HG02973 (cell line): ENCODE results near the gene SLF2.
"Not testable (repeated sequence)": the region's sequence is repeated elsewhere in the genome, so short reads cannot be mapped to it uniquely, and the experiment has no call there.

Source experiments
- ATAC-seq: cut with Tn5 transposase; IDR thresholded peaks from one replicate; pipeline ENCODE4 v1.9.1; 2021; ENCODE audit warnings: moderate library complexity; ENCODE audit not compliant: unreplicated experiment

Gene SLF2

DNA sequence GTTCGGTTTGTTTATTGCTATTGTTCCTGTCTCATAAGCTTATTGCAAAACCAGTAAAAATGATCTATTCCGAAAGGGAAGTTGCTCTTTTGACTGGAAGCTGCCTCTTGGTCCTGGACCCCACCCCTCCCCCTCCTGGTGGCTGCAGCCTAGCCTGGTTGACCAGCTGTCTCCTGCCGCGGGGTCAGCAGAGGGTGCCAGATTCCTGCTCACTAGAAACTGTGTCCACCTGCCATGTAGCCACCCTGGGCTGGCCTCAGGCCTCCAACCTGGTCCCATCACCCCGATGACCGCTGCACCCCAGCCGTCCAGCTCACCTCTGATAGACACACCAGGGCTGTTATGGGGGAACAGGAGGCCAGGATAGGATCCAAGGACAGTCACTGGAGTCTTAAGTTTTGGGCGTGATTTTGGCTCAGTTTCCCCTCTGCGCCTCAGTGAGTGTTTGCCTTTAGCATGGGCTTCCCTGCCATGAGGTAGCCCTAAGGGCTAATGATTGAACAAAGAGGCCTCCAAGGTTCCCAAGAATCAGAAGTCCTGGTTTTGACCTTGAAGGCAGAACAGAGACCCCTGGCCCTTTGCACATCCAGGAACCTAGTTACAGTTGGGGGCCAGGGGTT lies 32.9 kb upstream of the SLF2 start:
- ATAC-seq: no peak

DNA sequence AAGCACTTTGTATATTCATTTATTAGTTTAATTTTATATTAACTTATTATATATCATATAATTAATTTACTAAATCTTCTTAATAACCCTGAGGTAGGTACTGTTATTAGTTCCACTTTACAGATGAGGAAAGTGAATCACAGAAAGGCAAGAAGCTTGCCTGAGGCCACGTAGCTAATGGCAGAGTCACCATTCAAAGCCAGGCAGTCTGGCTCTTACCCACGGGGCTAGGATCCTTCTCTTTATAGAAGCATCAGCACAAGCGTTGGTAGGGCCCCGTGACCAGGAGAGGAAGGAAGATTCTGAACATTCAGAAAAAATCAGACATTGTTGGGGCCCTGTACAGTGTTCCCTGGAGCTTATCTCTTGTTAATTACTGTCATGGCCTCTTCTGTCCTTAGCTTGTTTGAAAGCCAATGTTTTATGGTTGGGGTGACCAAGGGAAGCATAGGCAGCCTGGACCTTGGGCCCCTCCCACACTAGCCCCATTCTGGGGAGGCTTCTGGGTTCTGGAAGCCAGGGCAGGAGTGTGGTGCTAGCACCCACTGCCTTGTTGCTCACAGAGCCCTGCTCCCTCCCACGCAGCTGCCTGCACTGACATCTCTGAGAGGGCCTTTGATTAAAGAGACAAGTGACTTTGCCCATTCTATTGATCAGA lies 31.1 kb upstream of the SLF2 start:
- ATAC-seq: no peak

GRCh38 chr10:100882252-100882651 lies 30.5 kb upstream of the SLF2 start:
- ATAC-seq: no peak

GRCh38 chr10:100882671-100883311 lies 30.0 kb upstream of the SLF2 start:
- no peak for ATAC-seq

DNA sequence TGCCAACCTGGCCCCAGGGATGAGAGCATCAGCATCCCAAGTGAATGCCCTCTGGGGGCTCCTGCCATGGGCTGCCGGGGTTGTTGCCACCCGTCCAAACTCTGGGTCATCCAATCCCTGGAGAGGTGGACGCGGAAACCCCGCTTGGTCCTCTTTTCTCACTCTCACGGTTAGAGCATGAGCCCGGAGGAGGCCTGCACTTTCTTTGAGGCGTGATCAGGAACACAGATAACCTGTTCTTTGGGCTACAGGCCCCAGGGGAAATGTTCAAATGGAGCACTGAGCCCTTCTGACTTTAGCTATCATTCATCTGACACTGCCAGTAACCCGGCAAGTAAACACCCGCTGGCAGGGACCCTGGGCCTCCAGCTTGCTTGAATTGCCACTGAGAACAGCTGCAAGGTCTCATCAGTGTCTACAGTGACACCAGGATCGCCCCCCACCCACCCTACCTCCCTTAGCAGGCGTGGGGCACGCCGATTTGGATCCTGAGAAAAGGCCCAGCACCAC lies 29.4 kb upstream of the SLF2 start:
- no peak for ATAC-seq

- ATAC-seq: not testable (repeated sequence)
Measured at GRCh38 chr10:100885611-100886010, 27.2 kb upstream of the SLF2 start.

- no peak for ATAC-seq
Measured at GRCh38 chr10:100886091-100886490, 26.7 kb upstream of the SLF2 start.

DNA sequence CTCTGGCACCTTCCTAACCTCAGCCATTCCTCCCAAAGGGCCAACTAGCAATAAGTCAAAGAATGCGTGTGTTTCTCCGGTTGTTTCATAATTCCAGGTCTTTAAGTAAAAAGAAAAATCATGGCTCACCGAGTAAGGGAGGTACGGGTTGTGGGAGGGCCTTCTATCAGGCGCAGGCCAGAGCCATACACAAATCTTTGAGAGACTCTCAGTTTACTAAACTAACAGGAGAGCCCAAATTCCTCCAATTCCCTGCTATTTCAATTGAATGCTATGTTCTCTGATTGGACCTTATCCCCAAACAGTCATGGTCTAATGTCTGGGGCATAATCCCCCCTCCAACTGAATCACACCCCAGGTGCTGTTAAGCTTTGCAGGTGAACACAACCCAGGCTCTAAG lies 26.2 kb upstream of the SLF2 start:
- ATAC-seq: no peak

- ATAC-seq: no peak
Measured at GRCh38 chr10:100886963-100887362, 25.8 kb upstream of the SLF2 start.

DNA sequence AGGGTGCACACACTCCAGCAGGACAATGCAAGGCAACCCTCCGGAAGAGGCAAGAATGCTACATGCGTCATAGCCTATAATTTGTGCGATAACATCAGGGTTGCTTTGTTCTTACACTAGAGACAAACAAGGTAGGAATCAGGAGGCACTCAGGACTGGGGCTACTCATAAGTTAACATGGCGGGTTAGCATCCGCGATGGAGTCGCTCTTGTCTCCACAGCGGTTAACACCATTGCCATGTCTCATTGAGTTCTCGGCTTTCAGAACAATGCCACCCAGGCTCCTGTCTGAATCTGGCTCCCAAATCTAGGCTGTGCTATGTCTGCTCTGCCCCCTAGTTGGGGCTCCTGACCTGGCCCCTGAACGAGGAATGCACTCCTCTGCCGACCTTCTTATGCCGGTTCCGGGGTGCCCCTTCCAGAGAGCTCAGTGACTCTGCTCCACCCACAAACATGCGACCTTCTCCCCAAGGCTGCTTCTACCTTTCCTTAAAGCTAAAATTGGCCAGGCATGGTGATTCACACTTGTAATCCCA lies 24.9 kb upstream of the SLF2 start:
- no peak for ATAC-seq

DNA sequence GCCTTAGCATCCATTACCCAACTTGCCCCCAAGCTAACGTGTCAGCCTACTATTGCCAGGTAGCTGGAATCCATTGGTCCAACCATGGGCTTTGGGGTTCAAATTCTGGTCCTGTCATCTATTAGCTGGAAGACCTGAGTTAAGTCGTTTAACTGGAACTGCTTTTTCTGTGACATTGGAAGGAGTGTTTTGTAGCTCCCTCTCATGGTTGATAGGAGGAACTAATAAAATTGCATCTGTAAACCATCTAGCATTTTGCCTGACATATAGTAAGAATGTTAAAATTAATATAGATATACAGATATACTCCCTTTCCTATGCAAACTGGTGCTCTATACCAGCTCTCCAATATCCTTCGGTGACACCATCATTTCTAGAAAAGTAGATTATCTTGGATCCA lies 23.8 kb upstream of the SLF2 start:
- ATAC-seq: no peak

- no peak for ATAC-seq
Measured at GRCh38 chr10:100889546-100889945, 23.2 kb upstream of the SLF2 start.

- no peak for ATAC-seq
Measured at GRCh38 chr10:100890141-100890672, 22.6 kb upstream of the SLF2 start.

DNA sequence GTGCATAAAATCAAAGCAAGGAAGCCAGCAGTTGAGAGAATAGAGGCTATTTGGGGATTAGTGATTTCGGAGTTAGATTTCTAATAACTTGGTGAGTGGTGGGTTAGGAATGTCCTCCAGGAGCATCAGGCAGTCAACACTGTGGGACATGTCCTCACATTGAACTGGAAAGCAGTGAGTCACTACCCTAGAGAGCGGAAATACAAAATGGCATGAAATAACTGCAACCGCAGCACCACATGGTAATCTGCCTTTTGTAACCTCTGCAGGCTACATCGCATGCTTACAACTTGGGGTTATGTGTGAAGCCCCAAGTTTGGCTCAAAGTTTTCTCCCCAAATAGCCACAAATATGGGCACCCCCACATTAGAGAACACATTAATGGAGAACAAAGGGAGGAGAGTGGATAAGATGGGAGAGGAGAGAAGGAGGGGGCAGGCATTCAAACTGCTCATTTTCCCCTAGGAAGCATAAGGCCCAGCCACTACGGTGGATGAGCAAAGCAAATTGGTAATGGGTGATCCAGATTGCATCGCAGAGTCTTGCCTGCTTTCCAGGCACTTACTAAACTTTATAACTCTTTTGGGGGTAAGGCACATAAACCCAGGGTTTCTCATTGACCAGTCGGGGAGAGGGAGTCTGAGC lies 22.0 kb upstream of the SLF2 start:
- no peak for ATAC-seq

GRCh38 chr10:100894033-100894432 lies 18.7 kb upstream of the SLF2 start:
- no peak for ATAC-seq

GRCh38 chr10:100894589-100895294 lies 18.0 kb upstream of the SLF2 start:
- ATAC-seq: no peak

DNA sequence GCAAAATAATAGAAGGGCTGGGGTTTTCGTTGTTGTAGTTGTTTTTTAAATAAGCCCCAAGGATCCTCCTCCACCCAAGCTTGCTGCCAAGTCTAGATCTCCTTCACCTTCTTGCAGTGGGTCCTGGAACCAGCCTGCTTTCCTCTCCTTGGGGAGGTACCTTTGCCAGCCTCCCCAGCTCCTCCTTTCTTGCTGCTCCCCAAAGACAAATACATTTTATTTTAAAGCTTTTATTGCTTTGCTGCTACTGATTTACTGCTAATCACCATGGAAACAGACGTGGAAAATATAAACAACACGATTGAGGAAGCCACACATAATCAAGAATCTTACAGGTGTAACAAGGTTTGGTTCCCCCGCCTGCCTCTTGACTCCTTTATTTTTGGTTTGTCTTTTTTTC lies 17.4 kb upstream of the SLF2 start:
- no peak for ATAC-seq

DNA sequence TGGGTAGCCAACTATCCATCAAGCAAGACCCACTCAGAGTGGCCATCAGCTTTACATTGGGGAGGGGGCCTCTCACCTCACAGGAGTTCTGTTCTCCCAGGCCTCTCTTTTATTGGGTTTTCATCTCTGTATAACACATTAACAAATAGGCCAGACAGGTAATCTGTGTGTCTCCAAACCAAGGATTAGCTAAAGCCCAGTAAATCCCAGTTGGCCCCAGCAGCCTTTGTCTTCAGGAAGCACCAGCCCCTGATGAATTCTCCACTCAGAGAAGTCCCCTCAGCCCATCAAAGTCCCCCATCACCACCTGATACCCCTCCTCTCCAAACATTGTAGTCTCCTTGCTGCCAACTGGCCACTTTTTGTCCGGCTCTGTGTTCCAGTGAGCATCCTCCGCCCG lies 16.9 kb upstream of the SLF2 start:
- no peak for ATAC-seq

GRCh38 chr10:100896876-100897461 lies 15.8 kb upstream of the SLF2 start:
- no peak for ATAC-seq

DNA sequence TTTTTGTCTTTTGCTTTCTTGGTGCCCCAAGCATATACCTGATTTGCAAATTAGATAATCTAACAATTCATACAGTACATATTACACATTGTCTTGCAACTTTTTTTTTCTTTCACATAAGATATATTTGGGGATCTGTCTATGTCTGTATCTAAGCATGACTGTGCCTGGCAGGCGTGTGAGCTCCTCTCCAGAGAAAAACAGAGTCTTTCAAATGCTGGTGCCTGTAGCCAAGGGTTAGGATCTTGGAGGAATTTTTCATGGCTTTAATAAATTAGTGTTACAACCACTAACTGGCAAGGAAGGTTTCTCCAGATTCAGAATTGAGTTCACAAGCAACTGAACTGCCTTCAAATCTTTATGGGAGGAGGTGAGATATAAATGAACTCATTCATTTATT lies 14.8 kb upstream of the SLF2 start:
- no peak for ATAC-seq
